CD8-positive, alpha-beta memory T cell (primary cell): ENCODE data around the gene SLC28A1. TPM values are rescaled to one million over a fixed set of nuclear protein-coding genes. Genes with fewer than 3 reads are reported as not detected.

ENCODE experiments used
- CTCF ChIA-PET: fragments of 350-600 bp; sonication (Branson Sonifier 250); formaldehyde crosslinking; loops from one replicate; lab custom pipeline; 2021; ENCODE audit warnings: antibody characterized with exemption; lab: Charles Lee
- POLR2A ChIA-PET: fragments of 350-600 bp; sonication (Branson Sonifier 250); formaldehyde crosslinking; loops from one replicate; lab custom pipeline; 2021; ENCODE audit warnings: antibody characterized with exemption; lab: Charles Lee
- DNase-seq, 5 donors: peaks; one replicate each; pipeline versions ENCODE4 v3.0.0 to v3.0.0-alpha.2; 2020 to 2022; ENCODE audit warnings: mixed read lengths in 1 of 5
- H3K27ac ChIP-seq: one replicate; pipeline ENCODE4 v1.7.0; 2013; ENCODE audit warnings: low read depth, mild to moderate bottlenecking, low read length, moderate library complexity
- H3K27me3 ChIP-seq: 2 replicates; pipeline ENCODE4 v1.7.0; 2013; ENCODE audit warnings: low read length, mild to moderate bottlenecking; ENCODE audit not compliant: insufficient read depth, poor library complexity, severe bottlenecking
- H3K36me3 ChIP-seq: 2 replicates; pipeline ENCODE4 v1.7.0; 2013; ENCODE audit warnings: mild to moderate bottlenecking, low read length, moderate library complexity; ENCODE audit not compliant: insufficient read depth
- H3K4me1 ChIP-seq: 2 replicates; pipeline ENCODE4 v1.7.0; 2013; ENCODE audit warnings: mild to moderate bottlenecking, low read length, moderate library complexity; ENCODE audit not compliant: insufficient read depth
- H3K4me3 ChIP-seq: 2 replicates; pipeline ENCODE4 v1.7.0; 2013; ENCODE audit warnings: mild to moderate bottlenecking, low read length
- H3K9me3 ChIP-seq: 2 replicates; pipeline ENCODE4 v1.7.0; 2013; ENCODE audit warnings: mild to moderate bottlenecking, low read length
- H3K27ac Mint-ChIP-seq, 8 donors: one replicate each; pipeline ENCODE4 v1.8.0; 2020 to 2021; ENCODE audit warnings: mixed read lengths in 8 of 8, mild to moderate bottlenecking in 6 of 8, inconsistent platforms in 3 of 8, moderate library complexity in 3 of 8
- H3K27me3 Mint-ChIP-seq, 2 donors: one replicate each; pipeline ENCODE4 v1.8.0; 2020 to 2021; ENCODE audit warnings: mixed read lengths in 2 of 2, mild to moderate bottlenecking in 1 of 2, moderate library complexity in 1 of 2
- H3K36me3 Mint-ChIP-seq, 3 donors: one replicate each; pipeline ENCODE4 v1.8.0; 2020 to 2021; ENCODE audit warnings: mixed read lengths in 3 of 3, inconsistent platforms in 1 of 3, mild to moderate bottlenecking in 1 of 3
- H3K4me1 Mint-ChIP-seq, 3 donors: one replicate each; pipeline ENCODE4 v1.8.0; 2020 to 2021; ENCODE audit warnings: mixed read lengths in 3 of 3, inconsistent platforms in 1 of 3, mild to moderate bottlenecking in 1 of 3
- H3K4me3 Mint-ChIP-seq, 7 donors: one replicate each; pipeline ENCODE4 v1.8.0; 2020 to 2021; ENCODE audit warnings: mixed read lengths in 7 of 7, mild to moderate bottlenecking in 6 of 7, moderate library complexity in 4 of 7, inconsistent platforms in 2 of 7
- H3K9me3 Mint-ChIP-seq, 5 donors: one replicate each; pipeline ENCODE4 v1.8.0; 2020 to 2022; ENCODE audit warnings: mixed read lengths in 5 of 5, mild to moderate bottlenecking in 3 of 5, moderate library complexity in 2 of 5, inconsistent platforms in 1 of 5
- polyA plus RNA-seq: library from polyadenylated mRNA; unstranded; fragments of 300-500 nt; fragmentation: Illumina TruSeq; gene quantifications from one replicate; pipeline ENCODE4 v1.2.3, GENCODE V29; 2021
- total RNA-seq, 2 experiments: library from RNA; stranded (reverse); gene quantifications; one replicate each; pipeline ENCODE4 v1.2.3, GENCODE V29; 2021

SLC28A1 gene
- total and polyA plus RNA-seq, 3 experiments from 2014 or later: not detected

DNA sequence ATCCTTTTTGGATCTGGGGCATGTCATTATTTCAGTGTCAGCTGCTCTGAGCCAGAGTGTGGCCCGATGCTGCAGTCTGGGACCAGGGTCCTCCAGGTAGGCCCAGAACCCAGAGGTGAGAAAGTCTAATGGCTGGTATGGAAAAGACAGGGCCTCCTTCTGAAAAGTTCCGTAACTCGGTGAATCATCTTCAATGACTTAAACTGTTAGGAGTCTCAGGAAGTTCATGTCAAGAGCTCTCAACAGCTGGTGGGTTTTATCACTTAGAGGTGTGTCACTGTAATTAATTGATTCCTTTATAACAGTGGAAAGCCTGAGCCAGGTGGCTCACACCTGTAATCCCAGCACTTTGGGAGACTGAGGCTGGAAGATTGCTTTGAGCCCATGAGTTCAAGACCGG lies 68.7 kb downstream of the SLC28A1 start:
- no peak for DNase-seq
- ChIA-PET POLR2A (no interaction called here), CTCF (interaction anchor here (0.6 kb wide), 1 partner anchor 25 kb away, joined by 3 read pairs; no protein-coding TSS in a partner anchor)
- H3K9me3 Mint-ChIP-seq: peaks cover 0 to 3% (median 0%) of the 10 kb centered on the region in 5 donors
- peaks cover 5 to 26% of the 10 kb centered on the region in 2 donors for H3K27me3 Mint-ChIP-seq
- Histone ChIP-seq H3K36me3 (no peaks in the 10 kb centered on the region), H3K4me3 (no peak overlapping the region), H3K9me3 (no peaks in the 10 kb centered on the region), H3K27ac (no peak overlapping the region), H3K4me1 (no peaks in the 10 kb centered on the region), H3K27me3 (no peaks in the 10 kb centered on the region)
- no peak overlapping the region for H3K27ac Mint-ChIP-seq
- H3K36me3 Mint-ChIP-seq: no peaks in the 10 kb centered on the region
- no peak overlapping the region for H3K4me3 Mint-ChIP-seq
- H3K4me1 Mint-ChIP-seq: peaks cover 3 to 7% (median 4%) of the 10 kb centered on the region in 3 donors

DNA sequence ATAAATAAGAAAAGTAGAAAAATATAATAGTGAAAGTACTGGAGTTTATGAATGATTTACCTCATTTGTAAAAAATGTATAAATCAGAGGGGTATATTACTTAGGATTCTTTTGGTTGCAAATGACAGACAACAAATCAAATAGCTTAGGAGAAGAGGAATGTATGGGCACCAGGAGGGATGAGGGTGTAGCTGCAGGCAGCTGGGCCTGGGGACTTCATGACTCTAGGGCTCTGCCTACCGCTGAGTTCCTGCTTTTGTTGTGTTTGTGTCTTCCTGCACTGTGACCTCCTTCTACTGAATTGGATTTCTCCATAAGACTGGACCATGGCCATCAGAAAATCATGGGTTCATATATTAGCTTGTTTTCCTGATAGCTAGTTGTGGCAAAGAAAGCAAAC lies 69.3 kb downstream of the SLC28A1 start:
- CTCF ChIA-PET: interaction anchor here (0.6 kb wide), 1 partner anchor 26 kb away, joined by 3 read pairs; no protein-coding TSS in a partner anchor
- Mint-ChIP-seq H3K4me3 (no peak overlapping the region), H3K4me1 (peaks cover 3 to 7% (median 4%) of the 10 kb centered on the region in 3 donors), H3K27me3 (peaks cover 5 to 28% of the 10 kb centered on the region in 2 donors), H3K27ac (no peak overlapping the region), H3K9me3 (peaks cover 0 to 3% (median 0%) of the 10 kb centered on the region in 5 donors), H3K36me3 (no peaks in the 10 kb centered on the region)
- Histone ChIP-seq H3K36me3 (no peaks in the 10 kb centered on the region), H3K4me1 (no peaks in the 10 kb centered on the region), H3K9me3 (no peaks in the 10 kb centered on the region), H3K27ac (no peak overlapping the region), H3K27me3 (no peaks in the 10 kb centered on the region), H3K4me3 (no peak overlapping the region)
- DNase-seq: no peak
- POLR2A ChIA-PET: no interaction called here

DNA sequence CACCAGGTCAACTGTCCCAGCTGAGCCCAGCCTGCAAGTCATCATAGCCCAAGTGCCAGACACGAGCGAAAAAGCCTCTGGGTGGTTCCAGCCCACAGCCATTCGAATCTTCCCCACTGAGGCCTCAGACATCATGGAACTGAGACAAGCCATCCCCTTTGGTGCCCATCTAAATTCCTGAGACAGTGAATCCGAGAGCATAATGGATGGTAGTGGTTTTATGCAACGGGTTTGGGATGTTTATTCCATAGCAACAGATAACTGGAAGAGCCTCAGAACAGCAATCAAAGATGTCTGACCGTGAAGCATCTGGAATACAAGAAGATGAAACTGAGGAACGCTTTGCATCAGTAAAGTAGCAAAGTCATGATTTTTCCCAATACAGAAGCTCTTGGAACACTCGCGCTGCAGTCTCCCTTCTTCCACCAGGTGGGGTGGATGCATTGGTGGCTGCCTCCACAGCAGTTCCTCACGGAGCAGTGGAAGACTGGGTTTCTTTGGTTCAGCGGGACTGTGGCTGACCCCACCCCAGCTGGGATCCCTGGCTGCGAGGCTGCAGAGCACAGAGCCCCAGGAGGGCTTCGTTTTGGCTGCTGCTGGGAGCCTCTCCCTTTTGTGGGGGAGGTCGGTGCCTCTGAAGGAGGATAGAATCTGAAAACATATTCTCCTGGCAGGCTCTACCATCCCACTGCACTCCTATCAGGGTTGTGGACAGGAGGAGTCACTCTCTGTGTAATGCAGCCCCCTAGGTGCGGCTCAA lies 70.8 kb downstream of the SLC28A1 start:
- peaks cover 0 to 2% (median 0%) of the 10 kb centered on the region in 3 donors for H3K36me3 Mint-ChIP-seq
- H3K4me3 ChIP-seq: no peak overlapping the region
- no peaks in the 10 kb centered on the region for H3K36me3 ChIP-seq
- no peaks in the 10 kb centered on the region for H3K9me3 ChIP-seq
- ChIA-PET POLR2A (interaction anchor here (0.7 kb wide), 1 partner anchor 25 kb away, joined by 3 read pairs; no protein-coding TSS in a partner anchor), CTCF (interaction anchor here (0.6 to 1.1 kb wide), 2 partner anchors 16 to 89 kb away, joined by 3 to 4 read pairs; no protein-coding TSS in a partner anchor)
- peaks cover 0 to 3% (median 0%) of the 10 kb centered on the region in 5 donors for H3K9me3 Mint-ChIP-seq
- no peak overlapping the region for H3K4me3 Mint-ChIP-seq
- peaks cover 3 to 7% (median 4%) of the 10 kb centered on the region in 3 donors for H3K4me1 Mint-ChIP-seq
- peaks cover 6 to 23% of the 10 kb centered on the region in 2 donors for H3K27me3 Mint-ChIP-seq
- H3K4me1 ChIP-seq: no peaks in the 10 kb centered on the region
- H3K27me3 ChIP-seq: no peaks in the 10 kb centered on the region
- H3K27ac ChIP-seq: no peak overlapping the region
- peak; percentile 3 to 56 (median 21) for DNase-seq
- H3K27ac Mint-ChIP-seq: no peak overlapping the region

DNA sequence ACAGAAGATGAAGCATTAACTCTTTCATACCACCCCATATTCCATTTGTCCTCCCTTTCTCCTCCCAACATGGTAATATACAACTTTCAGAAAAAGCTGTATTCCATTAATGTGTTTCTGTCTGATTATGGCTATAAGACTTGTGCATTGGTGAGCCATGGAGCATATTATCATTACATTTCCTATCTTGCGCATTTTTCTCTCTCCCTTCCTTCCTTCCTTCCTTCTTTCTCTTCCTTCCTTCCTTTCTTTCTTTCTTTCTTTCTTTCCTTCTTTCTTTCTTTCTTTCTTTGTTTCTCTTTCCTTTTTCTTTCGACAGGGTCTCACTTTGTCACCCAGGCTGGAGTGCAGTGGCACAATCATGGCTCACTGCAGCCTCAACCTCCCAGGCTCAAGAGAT lies 71.7 kb downstream of the SLC28A1 start:
- Mint-ChIP-seq H3K27ac (no peak overlapping the region), H3K36me3 (peaks cover 0 to 2% (median 0%) of the 10 kb centered on the region in 3 donors)

DNA sequence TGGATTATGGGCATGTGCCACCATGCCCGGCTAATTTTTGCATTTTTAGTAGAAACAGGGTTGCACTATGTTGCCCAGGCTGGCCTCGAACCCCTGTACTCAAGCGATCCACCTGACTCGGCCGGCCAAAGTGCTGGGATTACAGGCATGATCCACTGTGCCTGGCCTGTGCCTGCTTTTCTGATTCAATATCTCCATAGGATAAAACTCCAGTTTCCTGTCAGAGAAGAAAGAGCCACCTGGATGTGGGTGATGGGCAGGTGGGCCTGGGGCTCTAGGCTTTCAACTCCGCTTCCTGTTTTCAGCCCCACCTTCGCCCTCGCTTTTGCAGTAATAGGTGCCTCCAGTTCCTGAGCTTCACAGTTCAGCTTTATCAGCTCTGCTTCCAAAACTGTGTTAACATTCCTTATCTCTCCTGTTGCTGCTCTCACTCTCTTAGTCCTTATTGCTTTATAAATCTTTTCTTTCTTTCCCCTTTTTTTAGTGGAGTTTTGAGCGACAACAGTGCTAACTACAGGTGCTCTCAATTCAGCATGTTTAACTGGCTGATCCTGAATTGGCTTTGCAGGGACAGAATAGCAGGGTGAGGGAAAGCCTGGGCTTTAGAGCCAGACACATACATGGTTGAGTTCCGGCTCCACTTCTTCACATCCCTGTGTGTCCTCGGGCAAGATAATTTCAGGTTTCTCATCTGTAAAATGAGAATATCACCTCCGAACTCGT lies 76.1 kb downstream of the SLC28A1 start:
- H3K27ac ChIP-seq: no peak overlapping the region
- H3K4me1 Mint-ChIP-seq: peaks cover 0 to 7% (median 4%) of the 10 kb centered on the region in 3 donors
- no peaks in the 10 kb centered on the region for H3K36me3 ChIP-seq
- H3K27me3 ChIP-seq: no peaks in the 10 kb centered on the region
- ChIA-PET POLR2A (no interaction called here), CTCF (no interaction called here)
- peaks cover 0 to 3% (median 0%) of the 10 kb centered on the region in 5 donors for H3K9me3 Mint-ChIP-seq
- no peak for DNase-seq
- H3K27ac Mint-ChIP-seq: peak overlapping the region in 1 of 8 donors; percentile 38
- H3K9me3 ChIP-seq: no peaks in the 10 kb centered on the region
- H3K27me3 Mint-ChIP-seq: peaks cover 13 to 37% of the 10 kb centered on the region in 2 donors
- H3K36me3 Mint-ChIP-seq: peaks cover 0 to 7% (median 2%) of the 10 kb centered on the region in 3 donors
- no peak overlapping the region for H3K4me3 Mint-ChIP-seq
- no peak overlapping the region for H3K4me3 ChIP-seq
- H3K4me1 ChIP-seq: no peaks in the 10 kb centered on the region

More for the DNA sequence above, 71.7 kb downstream of the SLC28A1 start:
- DNase-seq: no peak
- H3K4me1 ChIP-seq: no peaks in the 10 kb centered on the region
- H3K4me3 Mint-ChIP-seq: no peak overlapping the region
- H3K4me1 Mint-ChIP-seq: peaks cover 3 to 7% (median 4%) of the 10 kb centered on the region in 3 donors
- H3K4me3 ChIP-seq: no peak overlapping the region
- POLR2A ChIA-PET: no interaction called here
- no peaks in the 10 kb centered on the region for H3K9me3 Mint-ChIP-seq
- H3K9me3 ChIP-seq: no peaks in the 10 kb centered on the region
- H3K27ac ChIP-seq: no peak overlapping the region
- H3K36me3 ChIP-seq: no peaks in the 10 kb centered on the region
- CTCF ChIA-PET: interaction anchor here (0.9 to 2.1 kb wide), 3 partner anchors 32 to 213 kb away, joined by 3 to 5 read pairs (median 3); no protein-coding TSS in a partner anchor
- H3K27me3 Mint-ChIP-seq: peaks cover 4 to 27% of the 10 kb centered on the region in 2 donors
- no peaks in the 10 kb centered on the region for H3K27me3 ChIP-seq

DNA sequence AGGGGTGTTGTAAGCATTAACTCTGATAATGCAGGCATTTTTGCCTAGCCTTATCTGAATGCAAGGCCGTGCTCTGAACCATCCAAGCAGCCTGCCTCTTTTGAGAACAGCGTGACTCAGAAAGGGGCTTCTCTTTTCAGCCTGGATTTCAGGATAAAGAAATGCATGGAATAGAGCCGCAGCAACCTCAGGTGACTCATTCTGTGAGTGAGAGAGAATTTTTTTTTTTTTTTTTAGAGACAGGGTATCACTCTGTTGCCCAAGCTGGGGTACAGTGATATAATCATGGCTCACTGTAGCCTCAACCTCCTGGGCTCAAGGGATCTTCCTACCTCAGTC lies 76.6 kb downstream of the SLC28A1 start:
- peaks cover 13 to 33% of the 10 kb centered on the region in 2 donors for H3K27me3 Mint-ChIP-seq
- Histone ChIP-seq H3K4me1 (no peaks in the 10 kb centered on the region), H3K27me3 (no peaks in the 10 kb centered on the region), H3K36me3 (no peaks in the 10 kb centered on the region), H3K4me3 (no peak overlapping the region), H3K9me3 (no peaks in the 10 kb centered on the region), H3K27ac (no peak overlapping the region)
- no peak for DNase-seq
- no peak overlapping the region for H3K27ac Mint-ChIP-seq
- ChIA-PET CTCF (no interaction called here), POLR2A (no interaction called here)
- H3K36me3 Mint-ChIP-seq: peaks cover 0 to 7% (median 2%) of the 10 kb centered on the region in 3 donors
- H3K4me1 Mint-ChIP-seq: peaks cover 0 to 3% (median 0%) of the 10 kb centered on the region in 3 donors
- peaks cover 0 to 3% (median 0%) of the 10 kb centered on the region in 5 donors for H3K9me3 Mint-ChIP-seq
- H3K4me3 Mint-ChIP-seq: no peak overlapping the region

DNA sequence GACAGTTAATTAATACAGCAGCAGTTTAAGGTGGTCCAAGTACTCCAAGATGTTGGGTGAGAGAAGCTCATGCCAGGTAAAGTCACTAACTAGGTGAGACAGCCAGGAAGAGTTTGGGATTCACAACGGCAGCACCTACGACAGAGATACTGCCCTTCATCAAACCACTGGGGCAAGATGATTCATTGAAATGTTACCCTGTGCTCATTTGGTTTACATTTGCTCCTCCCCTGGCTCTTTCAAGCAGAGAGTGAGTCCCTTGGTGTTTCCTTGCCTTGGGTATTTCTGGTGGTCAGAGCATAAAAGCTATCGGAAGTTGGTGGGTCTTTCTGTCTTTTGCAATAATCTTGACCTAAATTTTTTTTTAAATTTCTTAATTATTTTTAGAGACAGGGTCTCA lies 77.2 kb downstream of the SLC28A1 start:
- peaks cover 0 to 3% (median 0%) of the 10 kb centered on the region in 5 donors for H3K9me3 Mint-ChIP-seq

More for the DNA sequence above, 77.2 kb downstream of the SLC28A1 start:
- Mint-ChIP-seq H3K27ac (no peak overlapping the region), H3K36me3 (peaks cover 0 to 7% (median 2%) of the 10 kb centered on the region in 3 donors), H3K4me1 (no peaks in the 10 kb centered on the region), H3K4me3 (no peak overlapping the region), H3K27me3 (peaks cover 13 to 35% of the 10 kb centered on the region in 2 donors)
- no peaks in the 10 kb centered on the region for H3K27me3 ChIP-seq
- DNase-seq: no peak
- ChIA-PET CTCF (no interaction called here), POLR2A (no interaction called here)
- no peaks in the 10 kb centered on the region for H3K9me3 ChIP-seq
- H3K4me3 ChIP-seq: no peak overlapping the region
- no peak overlapping the region for H3K27ac ChIP-seq
- no peaks in the 10 kb centered on the region for H3K4me1 ChIP-seq
- H3K36me3 ChIP-seq: no peaks in the 10 kb centered on the region
